Epithelial cell of esophagus (primary cell): ENCODE results near the gene CRTC3.

Experiments used
- DNase-seq: peaks from one replicate; pipeline ENCODE4 v3.0.0; 2010; ENCODE audit warnings: low read depth
- H3K4me3 ChIP-seq: 2 replicates; pipeline ENCODE4 v1.5.1; 2011; ENCODE audit warnings: mild to moderate bottlenecking, low read length, control low read depth
- TF ChIP-seq, protein P1 (sequence below): IDR thresholded peaks from 2 replicates; pipeline ENCODE4 v1.5.1; 2011; ENCODE audit warnings: low read depth, mild to moderate bottlenecking, low read length, control low read depth, inconsistent platforms; ENCODE audit not compliant: insufficient read depth; ENCODE audit errors: missing control alignments

The CRTC3 gene

DNA sequence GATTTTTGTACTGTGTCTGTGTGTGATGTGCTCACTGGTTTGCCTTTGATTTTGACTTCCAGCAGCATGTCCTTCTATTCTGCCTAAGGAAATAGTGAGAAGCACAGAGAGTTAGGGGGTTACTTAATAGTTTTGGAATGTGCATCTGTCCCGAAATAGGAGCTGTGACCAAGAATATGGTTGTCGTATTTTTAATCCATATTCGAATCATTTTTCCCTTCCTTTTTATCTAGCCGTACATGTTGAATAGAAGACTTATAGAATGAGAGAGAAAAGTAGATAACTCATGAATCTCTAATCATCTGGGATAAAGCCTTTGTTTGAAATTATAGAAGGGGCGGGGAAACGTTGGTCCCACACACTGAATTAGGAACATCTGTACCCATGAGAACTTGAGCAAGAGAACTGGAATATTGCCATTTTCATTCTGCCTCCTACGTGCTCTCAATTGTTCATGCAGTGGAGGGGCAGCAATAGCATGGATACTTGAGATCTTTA is 23.6 kb downstream of the CRTC3 start:
- TF ChIP-seq, protein P1, sequence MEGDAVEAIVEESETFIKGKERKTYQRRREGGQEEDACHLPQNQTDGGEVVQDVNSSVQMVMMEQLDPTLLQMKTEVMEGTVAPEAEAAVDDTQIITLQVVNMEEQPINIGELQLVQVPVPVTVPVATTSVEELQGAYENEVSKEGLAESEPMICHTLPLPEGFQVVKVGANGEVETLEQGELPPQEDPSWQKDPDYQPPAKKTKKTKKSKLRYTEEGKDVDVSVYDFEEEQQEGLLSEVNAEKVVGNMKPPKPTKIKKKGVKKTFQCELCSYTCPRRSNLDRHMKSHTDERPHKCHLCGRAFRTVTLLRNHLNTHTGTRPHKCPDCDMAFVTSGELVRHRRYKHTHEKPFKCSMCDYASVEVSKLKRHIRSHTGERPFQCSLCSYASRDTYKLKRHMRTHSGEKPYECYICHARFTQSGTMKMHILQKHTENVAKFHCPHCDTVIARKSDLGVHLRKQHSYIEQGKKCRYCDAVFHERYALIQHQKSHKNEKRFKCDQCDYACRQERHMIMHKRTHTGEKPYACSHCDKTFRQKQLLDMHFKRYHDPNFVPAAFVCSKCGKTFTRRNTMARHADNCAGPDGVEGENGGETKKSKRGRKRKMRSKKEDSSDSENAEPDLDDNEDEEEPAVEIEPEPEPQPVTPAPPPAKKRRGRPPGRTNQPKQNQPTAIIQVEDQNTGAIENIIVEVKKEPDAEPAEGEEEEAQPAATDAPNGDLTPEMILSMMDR, result no peak
- no peak for DNase-seq
- H3K4me3 ChIP-seq, result no peak overlapping the region

DNA sequence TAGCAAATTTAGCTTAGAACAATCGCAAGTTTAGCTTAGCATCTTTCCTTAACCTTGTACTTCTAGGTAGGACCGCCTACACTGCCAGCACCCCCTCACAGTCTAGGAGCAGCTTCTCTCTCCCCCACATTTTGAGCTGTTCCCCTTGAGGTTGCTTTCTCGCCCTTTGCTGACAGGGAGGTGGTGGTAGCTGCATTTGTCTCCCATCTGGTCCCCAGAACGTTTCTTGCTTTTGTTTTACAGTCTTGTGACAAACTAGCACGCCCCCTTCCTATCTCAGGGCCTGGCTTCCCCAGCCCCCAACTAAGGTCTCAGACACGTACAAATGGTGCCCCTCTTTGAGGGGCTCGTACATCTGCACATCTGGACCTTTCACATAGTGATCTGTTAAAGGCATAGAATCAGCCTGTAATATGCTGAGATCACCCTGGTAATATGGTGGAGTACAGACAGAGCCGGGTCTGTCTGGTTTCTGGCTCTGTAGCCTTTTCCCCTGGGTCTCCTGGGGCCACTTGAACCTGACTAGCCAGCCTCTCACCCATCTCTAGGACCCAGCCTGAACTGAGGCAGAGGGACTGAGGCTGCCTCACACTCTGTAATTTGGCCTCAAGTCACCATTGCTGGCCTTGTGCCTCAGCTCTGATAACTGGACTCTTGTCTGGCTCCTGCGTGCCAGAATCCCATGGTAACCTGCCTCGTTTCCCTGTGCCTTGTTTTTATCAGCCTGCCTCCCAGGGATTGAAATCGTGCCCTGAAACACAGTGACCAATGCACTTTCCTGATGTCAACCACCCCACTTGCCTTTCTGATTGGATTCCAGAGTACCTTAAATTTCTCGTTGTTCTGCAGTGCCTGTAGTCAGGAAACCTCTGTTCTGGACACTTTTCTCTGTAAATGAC is 27.7 kb downstream of the CRTC3 start:
- TF ChIP-seq, protein P1, result no peak
- H3K4me3 ChIP-seq, result no peak overlapping the region
- no peak for DNase-seq

DNA sequence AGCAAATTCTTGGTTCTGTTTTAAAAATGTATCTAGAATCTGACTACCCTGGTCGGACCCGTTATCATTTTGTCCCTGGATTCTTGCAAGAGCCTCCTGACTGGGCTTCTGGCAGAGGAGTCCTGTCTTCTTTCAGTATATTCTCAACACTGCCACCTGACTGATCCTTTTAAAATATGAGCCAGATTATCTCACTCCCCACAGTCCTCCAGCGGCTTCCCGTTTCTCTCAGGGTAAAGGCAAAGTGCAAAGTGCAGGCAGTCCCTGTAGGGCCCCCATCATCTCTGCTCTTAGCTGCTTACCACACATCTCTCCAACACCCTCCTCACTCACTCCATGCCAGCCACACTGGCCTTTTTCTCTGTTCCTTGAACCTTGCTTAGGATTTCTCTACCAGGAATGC is 28.4 kb downstream of the CRTC3 start:
- H3K4me3 ChIP-seq, result no peak overlapping the region
- DNase-seq, result no peak
- TF ChIP-seq, protein P1, result no peak

DNA sequence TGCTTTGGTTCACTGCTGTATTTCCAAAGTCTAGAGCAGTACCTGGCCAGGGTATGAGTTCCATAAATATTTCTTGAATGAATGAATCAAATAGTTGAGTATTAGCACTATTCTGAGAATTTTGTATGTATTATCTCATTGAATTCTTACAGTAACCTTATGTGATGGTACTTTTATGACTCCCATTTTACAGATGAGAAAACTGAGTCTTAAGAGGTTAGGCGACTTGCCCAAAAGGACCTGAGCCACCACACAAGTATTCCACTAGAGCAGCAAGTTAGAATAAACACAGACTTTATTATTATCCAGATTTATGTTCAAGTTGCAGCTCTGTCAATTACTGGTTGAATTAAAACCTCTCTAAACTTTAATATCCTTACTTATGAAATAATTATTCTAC is 29.4 kb downstream of the CRTC3 start:
- DNase-seq, result no peak
- TF ChIP-seq, protein P1, result no peak
- H3K4me3 ChIP-seq, result no peak overlapping the region

DNA sequence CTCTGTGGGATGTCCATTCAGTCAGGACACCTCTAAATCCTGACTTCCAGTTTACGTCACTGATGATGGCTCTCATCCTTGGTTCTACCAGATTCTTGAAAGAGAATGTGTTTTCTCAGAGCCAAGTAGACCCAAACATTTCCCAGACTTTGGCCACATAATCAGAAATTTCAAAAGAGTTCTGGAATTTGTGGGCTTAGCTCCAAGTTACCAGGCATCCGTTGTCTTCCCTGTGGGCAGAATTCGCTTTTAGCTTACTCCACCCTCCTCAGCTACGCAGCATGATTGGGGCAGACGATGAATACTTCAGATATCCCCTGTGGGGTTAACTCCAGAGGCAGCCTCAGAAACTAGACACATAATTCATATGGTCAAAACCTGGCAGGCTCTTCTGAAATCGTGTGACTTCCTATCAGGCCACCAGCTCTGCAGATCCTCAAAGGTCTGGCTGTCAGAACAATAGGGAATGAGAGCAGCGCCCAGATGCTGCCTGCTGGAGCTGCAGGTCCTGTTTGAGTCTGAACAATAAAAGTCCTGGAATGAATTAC is 30.6 kb downstream of the CRTC3 start:
- H3K4me3 ChIP-seq, result no peak overlapping the region
- peak; percentile 49 for DNase-seq
- TF ChIP-seq, protein P1, result no peak

DNA sequence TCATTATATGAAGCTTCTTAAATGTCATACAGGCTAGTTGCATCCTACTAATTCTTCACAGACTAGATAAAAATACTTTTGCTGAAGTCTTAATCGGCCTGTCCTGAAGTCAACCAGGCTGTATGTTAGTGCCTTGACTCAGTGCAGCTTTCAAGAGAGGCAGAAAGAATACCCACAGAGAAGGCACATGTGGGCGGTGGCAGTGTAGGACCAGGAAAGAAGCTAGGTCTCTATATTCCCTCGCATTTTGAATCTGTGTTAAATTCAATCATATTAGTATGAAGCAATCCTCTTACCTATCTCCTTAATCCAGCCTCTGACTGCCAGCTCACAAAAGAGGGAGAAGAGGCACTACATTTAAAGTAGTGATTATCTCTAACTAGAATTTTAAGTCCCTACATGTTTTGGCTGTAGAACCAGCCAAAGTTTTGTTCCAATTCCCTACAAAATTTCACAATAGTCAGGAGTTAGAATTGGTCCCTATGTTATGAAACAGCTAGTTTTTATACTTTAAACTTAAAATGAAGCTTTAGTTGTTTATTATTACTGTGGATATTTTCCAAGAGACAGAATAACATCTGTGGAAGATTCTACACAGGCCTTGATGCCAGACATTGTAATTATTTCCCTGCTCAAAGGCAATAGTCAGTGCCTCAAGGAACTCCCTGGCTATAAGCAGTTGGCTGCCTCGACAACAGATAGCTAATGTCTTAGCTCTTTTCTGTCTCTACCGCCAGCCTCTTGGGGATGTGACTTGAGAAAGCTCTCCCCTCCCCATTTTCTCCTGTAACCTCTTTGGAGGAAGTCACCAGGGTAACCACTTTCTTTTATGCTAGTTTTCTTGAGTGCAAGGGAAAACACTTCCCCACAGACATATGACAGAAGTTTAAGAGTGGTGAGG is 31.9 kb downstream of the CRTC3 start:
- H3K4me3 ChIP-seq, result no peak overlapping the region
- DNase-seq, result no peak
- TF ChIP-seq, protein P1, result no peak
